ENCODE results near the gene KCP.

Gene KCP

GRCh38 chr7:128830231-128831177 lies 80.0 kb downstream of the KCP start, which contains the start of gene FLNC:
TSS of gene FLNC (plus strand) at chr7:128830406. CDS start at chr7:128830638, 232 bp downstream.
- Mint-ChIP-seq H3K36me3 (no peaks in the 10 kb centered on the region), H3K9me3 (no peaks in the 10 kb centered on the region), H3K4me3 (peak within 1 kb of the TSS; percentile 72), H3K4me1 (peaks cover 14% of the 10 kb centered on the region), H3K27ac (no peak within 1 kb of the TSS), H3K27me3 (peaks cover 20% of the 10 kb centered on the region)
- DNase-seq (ENCODE audit: low spot score in 2 of 2) (peak; percentile 38 to 54), ATAC-seq (ENCODE audit: low read depth) (peak; percentile 62)

- Mint-ChIP-seq H3K4me3 (peak overlapping the region; percentile 49), H3K27me3 (peaks cover 18% of the 10 kb centered on the region), H3K36me3 (no peaks in the 10 kb centered on the region), H3K27ac (no peak overlapping the region), H3K9me3 (no peaks in the 10 kb centered on the region), H3K4me1 (peaks cover 14% of the 10 kb centered on the region)
- DNase-seq (ENCODE audit: low spot score in 2 of 2) (no peak), ATAC-seq (ENCODE audit: low read depth) (no peak)
Observed at GRCh38 chr7:128829391-128830166, 80.9 kb downstream of the KCP start.

- H3K4me1 Mint-ChIP-seq = peaks cover 14% of the 10 kb centered on the region
- no peaks in the 10 kb centered on the region for H3K9me3 Mint-ChIP-seq
- H3K27ac Mint-ChIP-seq = no peak overlapping the region
- ATAC-seq (ENCODE audit: low read depth) (no peak), DNase-seq (ENCODE audit: low spot score in 2 of 2) (no peak)
- H3K4me3 Mint-ChIP-seq = no peak overlapping the region
- H3K27me3 Mint-ChIP-seq = peaks cover 18% of the 10 kb centered on the region
- no peaks in the 10 kb centered on the region for H3K36me3 Mint-ChIP-seq
Observed at GRCh38 chr7:128827971-128828711, 82.4 kb downstream of the KCP start.

GRCh38 chr7:128827248-128827958 lies 83.1 kb downstream of the KCP start:
- no peak for ATAC-seq (ENCODE audit: low read depth)
- Mint-ChIP-seq H3K27me3 (peaks cover 19% of the 10 kb centered on the region), H3K36me3 (no peaks in the 10 kb centered on the region), H3K4me3 (no peak overlapping the region), H3K9me3 (no peaks in the 10 kb centered on the region), H3K4me1 (peaks cover 14% of the 10 kb centered on the region), H3K27ac (no peak overlapping the region)
- no peak for DNase-seq (ENCODE audit: low spot score in 2 of 2)

GRCh38 chr7:128826916-128827247 lies 83.6 kb downstream of the KCP start:
- DNase-seq (ENCODE audit: low spot score in 2 of 2) (no peak), ATAC-seq (ENCODE audit: low read depth) (no peak)
- H3K4me3 Mint-ChIP-seq = no peak overlapping the region
- H3K27me3 Mint-ChIP-seq = peaks cover 21% of the 10 kb centered on the region
- peaks cover 14% of the 10 kb centered on the region for H3K4me1 Mint-ChIP-seq
- H3K36me3 Mint-ChIP-seq = no peaks in the 10 kb centered on the region
- no peak overlapping the region for H3K27ac Mint-ChIP-seq
- no peaks in the 10 kb centered on the region for H3K9me3 Mint-ChIP-seq

Data from memory B cell (primary cell).